Stimulated activated CD8-positive, alpha-beta memory T cell treated with anti-CD3 and anti-CD28 coated beads, Interleukin-7, amount 100 ng/mL, for 1 hour (primary cell): ENCODE results near the gene SALL2.
A peak's percentile ranks its signal among the peaks of the same experiment; 100 is the strongest.

ENCODE experiments used
- DNase-seq, 2 donors: peaks; one replicate each; pipeline ENCODE4 v3.0.0-alpha.2; 2020; ENCODE audit warnings: low read depth in 2 of 2

The SALL2 gene

GRCh38 chr14:21528381-21529348, 2.5 kb upstream of the SALL2 start:
- DNase-seq = no peak

DNA sequence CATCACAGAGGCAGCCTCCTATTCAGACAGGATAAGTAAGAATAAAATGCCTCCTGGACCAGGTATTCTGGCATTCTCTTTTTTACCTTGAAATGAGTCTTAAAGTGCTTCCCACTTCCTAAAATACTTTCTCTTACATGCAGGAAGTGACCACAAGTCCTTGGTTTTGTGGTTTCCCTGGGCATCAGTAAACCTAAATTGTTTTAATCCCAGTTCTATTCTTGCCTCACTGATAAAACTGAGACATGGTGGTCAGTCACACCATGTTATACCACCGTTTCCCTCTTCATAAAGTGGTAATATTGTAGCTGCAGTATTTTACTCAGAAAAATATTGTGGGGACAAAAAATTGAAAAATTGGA, 1.2 kb upstream of the SALL2 start:
- no peak for DNase-seq

DNA sequence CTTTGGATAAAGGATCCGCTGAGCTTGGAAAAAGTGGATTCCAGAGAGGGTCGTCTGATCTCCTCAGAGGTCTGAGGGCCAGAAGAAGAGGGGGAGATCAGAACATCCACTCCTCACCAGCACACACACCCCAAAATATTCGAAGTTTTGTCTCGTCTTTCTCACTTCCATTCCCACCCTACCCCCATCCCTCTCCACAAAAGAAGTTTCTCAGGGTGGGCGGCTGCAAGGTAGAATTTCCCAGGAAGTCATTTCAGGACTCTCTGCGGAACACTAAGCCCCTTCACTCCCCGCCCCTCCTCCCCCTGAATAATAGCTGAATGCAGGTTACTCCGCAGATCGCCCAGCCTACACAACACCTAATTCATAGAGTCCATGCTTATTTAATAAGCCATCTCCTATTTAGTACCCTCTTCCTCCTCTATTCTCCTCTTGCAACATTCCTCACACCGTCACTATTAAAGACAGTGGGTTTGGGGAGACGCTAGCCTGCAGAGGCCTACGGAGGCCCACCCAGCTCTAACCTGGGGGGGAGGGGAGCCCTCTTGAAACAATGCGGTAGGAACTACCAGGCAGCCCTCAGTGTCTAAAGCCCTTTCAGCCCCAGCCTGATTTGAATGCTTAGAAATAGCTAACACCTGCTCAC, 649 bp upstream of the SALL2 start:
- no peak for DNase-seq

GRCh38 chr14:21525571-21525961, 580 bp downstream of the SALL2 start:
- no peak for DNase-seq

- DNase-seq = no peak
These were observed 1.3 kb downstream of the SALL2 start for GRCh38 chr14:21524575-21525490.

DNA sequence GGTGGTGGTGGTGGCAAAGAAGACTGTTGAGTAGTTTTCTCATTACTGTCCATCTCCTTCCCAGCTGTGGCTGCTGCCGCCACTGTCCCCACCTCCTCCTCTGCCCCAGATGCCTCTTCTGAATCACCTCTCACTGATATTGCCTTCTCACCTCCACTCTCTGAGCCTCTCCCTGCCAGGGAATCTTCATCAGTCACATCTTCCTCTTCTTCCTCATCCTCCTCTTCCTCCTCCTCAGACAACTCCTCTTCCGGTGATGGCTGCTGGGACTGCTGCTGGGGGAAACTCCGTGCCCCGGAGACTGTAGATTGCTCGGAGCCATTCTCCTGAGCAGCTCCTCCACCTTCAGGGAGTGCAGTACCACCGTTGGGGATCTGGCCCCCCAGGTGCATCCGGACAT, 2.9 kb downstream of the SALL2 start:
- no peak for DNase-seq

GRCh38 chr14:21521501-21521900, 4.6 kb downstream of the SALL2 start:
- no peak for DNase-seq

- DNase-seq = no peak
These were observed 5.4 kb downstream of the SALL2 start for GRCh38 chr14:21520767-21521166.

DNA sequence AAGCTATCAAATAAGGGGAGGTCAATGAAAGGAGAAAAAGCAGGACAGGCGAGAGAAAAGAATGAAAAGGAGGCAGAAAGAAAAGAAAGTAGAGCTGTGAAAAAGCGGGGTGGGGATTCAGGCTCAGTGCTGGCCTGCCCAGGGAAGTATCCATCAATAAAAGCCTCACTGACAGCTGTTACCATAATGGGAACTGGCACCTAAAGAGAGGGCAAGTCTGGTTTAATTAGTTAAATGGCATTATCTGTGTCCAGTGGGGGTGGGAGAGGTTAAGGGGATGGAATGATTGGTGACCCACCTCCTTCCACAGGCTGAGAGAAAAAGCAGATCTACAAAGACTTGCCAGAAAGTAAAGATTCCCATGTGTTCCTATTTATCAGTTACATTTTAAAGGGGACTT, 7.4 kb downstream of the SALL2 start:
- DNase-seq = no peak

GRCh38 chr14:21514341-21514740, 11.8 kb downstream of the SALL2 start:
- DNase-seq = no peak

- peak; percentile 83 to 84 for DNase-seq
These were observed 15.2 kb downstream of the SALL2 start, which contains the start of gene METTL3 for GRCh38 chr14:21510735-21511657. Gene METTL3 (minus strand): TSS chr14:21511340. CDS start chr14:21511223, 117 bp downstream.

GRCh38 chr14:21509432-21510143, 16.6 kb downstream of the SALL2 start:
- no peak for DNase-seq

- DNase-seq = no peak
These were observed 19.6 kb downstream of the SALL2 start for GRCh38 chr14:21506557-21506956.

GRCh38 chr14:21505012-21505553, 21.1 kb downstream of the SALL2 start:
- no peak for DNase-seq

- no peak for DNase-seq
These were observed 22.8 kb downstream of the SALL2 start for GRCh38 chr14:21503376-21503775.

GRCh38 chr14:21501568-21501967, 24.6 kb downstream of the SALL2 start:
- no peak for DNase-seq

DNA sequence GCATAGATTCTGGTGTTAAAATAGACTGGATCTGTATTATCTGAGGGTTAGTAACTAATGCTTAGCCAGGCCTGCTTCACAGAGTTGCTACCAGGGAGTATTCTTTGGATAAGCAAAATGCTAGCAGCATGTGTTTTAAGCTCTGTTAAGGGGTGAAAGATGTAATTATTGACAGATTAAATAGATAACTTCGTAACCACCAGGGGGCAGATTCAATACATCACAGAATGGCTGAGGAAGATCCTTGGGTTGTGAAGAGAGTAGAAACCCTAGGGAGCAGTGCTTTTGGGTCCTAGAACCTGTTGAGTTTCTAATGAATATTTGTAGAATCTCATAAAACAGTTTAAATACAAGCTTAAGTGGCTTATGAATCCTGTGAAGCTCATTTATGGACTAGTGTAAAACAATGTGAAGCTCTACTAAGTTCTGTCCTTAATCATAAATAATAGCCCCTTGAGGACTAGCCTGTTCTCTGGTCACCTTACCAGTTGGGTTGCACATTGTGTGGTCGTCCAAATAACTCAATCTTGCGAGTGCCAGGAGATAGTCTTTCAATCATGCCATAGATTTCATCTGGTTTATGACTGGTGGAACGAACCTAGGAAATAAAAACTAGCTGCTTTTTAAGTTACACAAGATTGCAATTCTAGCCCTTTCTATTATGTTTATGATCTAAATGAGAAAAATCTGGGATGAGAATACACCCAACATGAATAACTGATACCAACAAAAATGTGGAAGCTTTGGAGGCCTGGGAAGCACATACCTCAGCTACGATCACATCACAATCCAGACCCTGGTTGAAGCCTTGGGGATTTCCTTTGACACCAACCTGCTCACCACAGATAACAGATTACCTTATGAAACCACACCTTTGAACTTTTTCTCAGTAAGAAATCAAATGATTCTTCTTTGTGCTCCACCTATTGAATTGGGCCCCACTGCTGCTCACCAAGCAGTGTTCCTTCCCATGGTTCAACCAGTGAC, 27.3 kb downstream of the SALL2 start:
- no peak for DNase-seq

GRCh38 chr14:21496453-21496852, 29.7 kb downstream of the SALL2 start:
- DNase-seq = no peak
